B cell (primary cell): ENCODE results near the gene ADGRL4. TPM values are rescaled to one million over a fixed set of nuclear protein-coding genes. Genes with fewer than 3 reads are reported as not detected.

ENCODE experiments used
- ATAC-seq: fragments of 200-7000 bp; cut with Tn5 transposase; one replicate; pipeline ENCODE4 v1.10.0; 2021; ENCODE audit warnings: low read depth, mild to moderate bottlenecking, moderate number of reproducible peaks, moderate library complexity
- CTCF ChIA-PET: fragments of 350-600 bp; sonication (Branson Sonifier 250); formaldehyde crosslinking; loops from one replicate; lab custom pipeline; 2021; ENCODE audit warnings: antibody characterized with exemption, inconsistent platforms; lab: Charles Lee
- POLR2A ChIA-PET: fragments of 350-600 bp; sonication (Branson Sonifier 250); formaldehyde crosslinking; loops from one replicate; lab custom pipeline; 2021; ENCODE audit warnings: antibody characterized with exemption; lab: Charles Lee
- DNase-seq: peaks from one replicate; pipeline ENCODE4 v3.0.0; 2013
- H2AFZ ChIP-seq: 2 replicates; pipeline ENCODE4 v1.6.1; 2012; ENCODE audit warnings: mild to moderate bottlenecking, low read depth, low read length; ENCODE audit not compliant: insufficient read depth, poor library complexity, severe bottlenecking
- H3K27ac ChIP-seq, 2 donors: 1 replicate in 1 of 2; 2 replicates in 1 of 2; pipeline ENCODE4 v1.5.1; 2012 to 2013; ENCODE audit warnings: low read length in 2 of 2, mild to moderate bottlenecking in 2 of 2, moderate library complexity in 1 of 2
- H3K27me3 ChIP-seq, 4 experiments: fragments of 200-600 bp in 1 of 4; sonication (generic) in 1 of 4; replicated peaks in 1 of 4; 1 replicate in 2 of 4; 2 replicates in 2 of 4; pipeline versions ENCODE4 v1.6.1 to v1.7.0; 2013 to 2016; ENCODE audit warnings: low read length in 3 of 4, mild to moderate bottlenecking in 2 of 4, mixed read lengths in 1 of 4, moderate library complexity in 1 of 4; ENCODE audit not compliant: insufficient read depth in 4 of 4, control insufficient read depth in 3 of 4; ENCODE audit errors: control extremely low read depth in 1 of 4
- H3K36me3 ChIP-seq, 2 experiments: replicated peaks in 1 of 2; 1 replicate in 1 of 2; 2 replicates in 1 of 2; pipeline versions ENCODE4 v1.6.1 to v1.7.1; 2013; ENCODE audit warnings: low read length in 1 of 2; ENCODE audit not compliant: insufficient read depth in 2 of 2, control insufficient read depth in 1 of 2; ENCODE audit errors: control extremely low read depth in 1 of 2, extremely low read depth in 1 of 2
- H3K4me1 ChIP-seq, 2 donors: fragments of 200-600 bp in 1 of 2; sonication (generic) in 1 of 2; 1 replicate in 1 of 2; 2 replicates in 1 of 2; pipeline versions ENCODE4 v1.5.1 to v1.6.1; 2013 to 2017; ENCODE audit warnings: low read length in 2 of 2; ENCODE audit not compliant: control insufficient read depth in 2 of 2, insufficient read depth in 2 of 2
- H3K4me2 ChIP-seq: replicated peaks from 2 replicates; pipeline ENCODE3; 2012; ENCODE audit warnings: mild to moderate bottlenecking, low read depth, low read length; ENCODE audit not compliant: poor library complexity, severe bottlenecking
- H3K4me3 ChIP-seq, 5 experiments: fragments of 200-600 bp in 1 of 5; sonication (generic) in 1 of 5; 1 replicate in 3 of 5; 2 replicates in 2 of 5; pipeline versions ENCODE4 v1.5.1 to v1.7.0; 2011 to 2016; ENCODE audit warnings: low read length in 4 of 5, mild to moderate bottlenecking in 4 of 5, low read depth in 2 of 5, control low read depth in 1 of 5, moderate library complexity in 1 of 5; ENCODE audit not compliant: insufficient read depth in 1 of 5; ENCODE audit errors: control extremely low read depth in 1 of 5, extremely low read depth in 1 of 5
- H3K79me2 ChIP-seq: fragments of 200-600 bp; sonication (generic); one replicate; pipeline ENCODE4 v1.6.0; 2016; ENCODE audit warnings: low read length; ENCODE audit not compliant: control insufficient read depth, insufficient read depth
- H3K9ac ChIP-seq: fragments of 200-600 bp; sonication (generic); 2 replicates; pipeline ENCODE4 v1.6.1; 2017; ENCODE audit warnings: mild to moderate bottlenecking, low read length, moderate library complexity
- H3K9me3 ChIP-seq, 3 donors: one replicate each; pipeline versions ENCODE4 v1.6.1 to v1.7.1; 2013; ENCODE audit warnings: low read length in 2 of 3; ENCODE audit not compliant: control insufficient read depth in 2 of 3, insufficient read depth in 1 of 3; ENCODE audit errors: control extremely low read depth in 1 of 3
- H4K20me1 ChIP-seq: 2 replicates; pipeline ENCODE4 v1.6.0; 2012; ENCODE audit warnings: mild to moderate bottlenecking, low read length; ENCODE audit not compliant: insufficient read depth, control insufficient read depth, poor library complexity, severe bottlenecking
- H3K27ac Mint-ChIP-seq: one replicate; pipeline ENCODE4 v1.8.0; 2021; ENCODE audit warnings: mixed read lengths
- H3K27me3 Mint-ChIP-seq: one replicate; pipeline ENCODE4 v1.8.0; 2021; ENCODE audit warnings: mixed read lengths
- H3K4me1 Mint-ChIP-seq: one replicate; pipeline ENCODE4 v1.8.0; 2021; ENCODE audit warnings: mixed read lengths
- H3K4me3 Mint-ChIP-seq: one replicate; pipeline ENCODE4 v1.8.0; 2021; ENCODE audit warnings: mixed read lengths
- H3K9me3 Mint-ChIP-seq: one replicate; pipeline ENCODE4 v1.8.0; 2022; ENCODE audit warnings: mixed read lengths; ENCODE audit not compliant: insufficient read depth
- CTCF ChIP-seq: fragments of 200-600 bp; IDR thresholded peaks from one replicate; pipeline ENCODE4 v1.8.0; 2022; ENCODE audit warnings: antibody characterized with exemption, mild to moderate bottlenecking
- EZH2 ChIP-seq: IDR thresholded peaks from 2 replicates; pipeline ENCODE4 v1.6.1; 2012; ENCODE audit warnings: borderline replicate concordance, low read depth, mild to moderate bottlenecking, moderate library complexity, low read length; ENCODE audit not compliant: insufficient read depth, poor library complexity, severe bottlenecking
- WGBS: methylation state at CpG from one replicate; pipeline ENCODE4 v1.1.5; 2013; ENCODE audit warnings: missing lambda C conversion rate; ENCODE audit not compliant: insufficient coverage; 5-methylcytosine and 5-hydroxymethylcytosine counted together
- intact Hi-C: fragments of 100-400 bp; cut with micrococcal nuclease; formaldehyde crosslinking; loops from one replicate; pipeline ENCODE4 v1.10.0; 2022
- polyA plus RNA-seq: library from polyadenylated mRNA; depleted of rRNA; stranded (reverse); fragments of >200 nt; gene quantifications from 2 replicates; pipeline ENCODE4 v1.2.3, GENCODE V29; 2012
- total RNA-seq, 2 donors: library from RNA; stranded (reverse); fragments of 120-200 nt in 1 of 2; gene quantifications; 1 replicate in 1 of 2; 2 replicates in 1 of 2; pipeline versions ENCODE4 v1.2.3 to v1.2.4, GENCODE V29; 2013 to 2022

Gene ADGRL4
- total and polyA plus RNA-seq, 2 donors (not counting 1 experiment from before 2014, with no cell fraction given), result not detected

- Histone ChIP-seq H3K9me3 (no peaks in the 10 kb centered on the region), H3K79me2 (no peaks in the 10 kb centered on the region), H3K9ac (no peak overlapping the region), H3K27ac (no peak overlapping the region), H3K36me3 (no peaks in the 10 kb centered on the region), H3K4me3 (no peak overlapping the region), H3K4me1 (no peaks in the 10 kb centered on the region), H2AFZ (no peak overlapping the region), H3K4me2 (no peak overlapping the region), H3K27me3 (no peaks in the 10 kb centered on the region), H4K20me1 (no peaks in the 10 kb centered on the region)
- no peaks in the 10 kb centered on the region for H3K4me1 Mint-ChIP-seq
- no peak for DNase-seq
- peaks cover 3% of the 10 kb centered on the region for H3K9me3 Mint-ChIP-seq
- POLR2A ChIA-PET, result no interaction called here
- intact Hi-C loops, result no loop called here
- no peak for TF ChIP-seq EZH2
- TF ChIP-seq CTCF, result no peak
- H3K27ac Mint-ChIP-seq, result no peak overlapping the region
- no CpG with 5 or more reads among the region's 2 CpGs for WGBS
- H3K4me3 Mint-ChIP-seq, result no peak overlapping the region
- CTCF ChIA-PET, result no interaction called here
- no peak for ATAC-seq
- no peaks in the 10 kb centered on the region for H3K27me3 Mint-ChIP-seq
These were observed 150.4 kb downstream of the ADGRL4 start for GRCh38 chr1:78856096-78856495.

GRCh38 chr1:78855258-78855657 lies 151.3 kb downstream of the ADGRL4 start:
- no peak for TF ChIP-seq EZH2
- TF ChIP-seq CTCF, result no peak
- no peaks in the 10 kb centered on the region for H3K79me2 ChIP-seq
- H3K27me3 Mint-ChIP-seq, result no peaks in the 10 kb centered on the region
- H3K4me3 Mint-ChIP-seq, result no peak overlapping the region
- ATAC-seq, result no peak
- no peak overlapping the region for H2AFZ ChIP-seq
- no peaks in the 10 kb centered on the region for H3K4me1 ChIP-seq
- no peaks in the 10 kb centered on the region for H3K4me1 Mint-ChIP-seq
- H3K27me3 ChIP-seq, result no peaks in the 10 kb centered on the region
- peaks cover 3% of the 10 kb centered on the region for H3K9me3 Mint-ChIP-seq
- ChIA-PET CTCF (no interaction called here), POLR2A (no interaction called here)
- no peak overlapping the region for H3K4me2 ChIP-seq
- no peak overlapping the region for H3K9ac ChIP-seq
- no peak overlapping the region for H3K27ac Mint-ChIP-seq
- no peaks in the 10 kb centered on the region for H3K9me3 ChIP-seq
- H3K36me3 ChIP-seq, result no peaks in the 10 kb centered on the region
- no peak overlapping the region for H3K27ac ChIP-seq
- no peak for DNase-seq
- intact Hi-C loops, result no loop called here
- no peaks in the 10 kb centered on the region for H4K20me1 ChIP-seq
- H3K4me3 ChIP-seq, result no peak overlapping the region
